Stimulated activated CD4-positive, alpha-beta T cell treated with anti-CD3 and anti-CD28 coated beads, Interleukin-4, amount 100 ng/mL, for 4 hours (primary cell): ENCODE measurements around the gene PTGDR.
A peak's percentile ranks its signal among the peaks of the same experiment; 100 is the strongest.

Experiments
- DNase-seq, 2 experiments: peaks; one replicate each; pipeline ENCODE4 v3.0.0-alpha.2; 2020

PTGDR gene

GRCh38 chr14:52267501-52268278 is at the start of gene PTGDR:
Gene PTGDR (plus strand): TSS chr14:52267698. CDS start chr14:52267815, 117 bp downstream.
- peak; percentile 19 to 21 for DNase-seq

GRCh38 chr14:52219488-52220084 is 47.9 kb upstream of the PTGDR start:
- no peak for DNase-seq

- no peak for DNase-seq
These were observed 46.3 kb upstream of the PTGDR start for GRCh38 chr14:52220924-52221811.

- DNase-seq: no peak
These were observed 44.6 kb upstream of the PTGDR start for GRCh38 chr14:52222901-52223300.

- DNase-seq: no peak
These were observed 39.8 kb upstream of the PTGDR start for GRCh38 chr14:52227619-52228222.

- DNase-seq: no peak
These were observed 33.8 kb upstream of the PTGDR start for GRCh38 chr14:52233693-52234092.

GRCh38 chr14:52235434-52235833 is 32.1 kb upstream of the PTGDR start:
- DNase-seq: no peak

- DNase-seq: no peak
These were observed 31.5 kb upstream of the PTGDR start for GRCh38 chr14:52235866-52236510.

GRCh38 chr14:52238682-52239081 is 28.8 kb upstream of the PTGDR start:
- DNase-seq: no peak

- DNase-seq: no peak
These were observed 26.9 kb upstream of the PTGDR start for GRCh38 chr14:52240623-52241022.

GRCh38 chr14:52241087-52241793 is 26.3 kb upstream of the PTGDR start:
- no peak for DNase-seq

- no peak for DNase-seq
These were observed 23.2 kb upstream of the PTGDR start for GRCh38 chr14:52244328-52244727.

- no peak for DNase-seq
These were observed 22.5 kb upstream of the PTGDR start for GRCh38 chr14:52244997-52245396.

- DNase-seq: no peak
These were observed 19.4 kb upstream of the PTGDR start for GRCh38 chr14:52248057-52248456.

- no peak for DNase-seq
These were observed 15.8 kb upstream of the PTGDR start for GRCh38 chr14:52251724-52252123.

GRCh38 chr14:52253503-52253902 is 14.0 kb upstream of the PTGDR start:
- no peak for DNase-seq

GRCh38 chr14:52254086-52254485 is 13.4 kb upstream of the PTGDR start:
- DNase-seq: no peak

- DNase-seq: no peak
These were observed 8.7 kb upstream of the PTGDR start for GRCh38 chr14:52258783-52259182.

GRCh38 chr14:52259434-52259833 is 8.1 kb upstream of the PTGDR start:
- DNase-seq: no peak

GRCh38 chr14:52262600-52262999 is 4.9 kb upstream of the PTGDR start:
- DNase-seq: no peak

- DNase-seq: no peak
These were observed 4.3 kb upstream of the PTGDR start for GRCh38 chr14:52263190-52263589.

GRCh38 chr14:52265253-52265652 is 2.2 kb upstream of the PTGDR start:
- DNase-seq: no peak
